Astrocyte of the spinal cord (primary cell): ENCODE results near the gene PFN3.

ENCODE experiments used
- DNase-seq: peaks from one replicate; pipeline ENCODE4 v3.0.0; 2011; ENCODE audit warnings: low read depth, low spot score
- H3K4me3 ChIP-seq: 2 replicates; pipeline ENCODE4 v1.5.1; 2011; ENCODE audit warnings: low read depth, mild to moderate bottlenecking, low read length, moderate library complexity
- CTCF ChIP-seq: IDR thresholded peaks from 2 replicates; pipeline ENCODE4 v1.5.1; 2012; ENCODE audit warnings: low read depth, mild to moderate bottlenecking, low read length, inconsistent platforms
- in situ Hi-C: cut with HindIII; loops from 2 replicates; pipeline ENCODE4 v1.10.0; 2017; ENCODE audit warnings: low sequenced_read_pairs

PFN3 gene

GRCh38 chr5:177399997-177400868, at the start of gene PFN3:
TSS of gene PFN3 (minus strand) at chr5:177400661. CDS start at chr5:177400576, 85 bp downstream.
- in situ Hi-C loops, result no loop called here
- no peak within 1 kb of the TSS for H3K4me3 ChIP-seq
- DNase-seq, result peak; percentile 27
- no peak for TF ChIP-seq CTCF

- no peak for TF ChIP-seq CTCF
- H3K4me3 ChIP-seq, result no peak overlapping the region
- no peak for DNase-seq
- in situ Hi-C loops, result no loop called here
Observed at GRCh38 chr5:177449140-177450061, 48.9 kb upstream of the PFN3 start.

- in situ Hi-C loops, result no loop called here
- no peak for TF ChIP-seq CTCF
- no peak for DNase-seq
- H3K4me3 ChIP-seq, result no peak overlapping the region
Observed at GRCh38 chr5:177448244-177448950, 47.9 kb upstream of the PFN3 start.

GRCh38 chr5:177447611-177448243, 47.3 kb upstream of the PFN3 start:
- in situ Hi-C loops, result no loop called here
- H3K4me3 ChIP-seq, result peak overlapping the region; percentile 49
- TF ChIP-seq CTCF, result peak; percentile 15
- peak; percentile 84 for DNase-seq

- in situ Hi-C loops, result no loop called here
- no peak for DNase-seq
- peak overlapping the region; percentile 49 for H3K4me3 ChIP-seq
- TF ChIP-seq CTCF, result no peak
Observed at GRCh38 chr5:177447066-177447610, 46.7 kb upstream of the PFN3 start.
